ENCODE data around the gene TGIF2.

DNA sequence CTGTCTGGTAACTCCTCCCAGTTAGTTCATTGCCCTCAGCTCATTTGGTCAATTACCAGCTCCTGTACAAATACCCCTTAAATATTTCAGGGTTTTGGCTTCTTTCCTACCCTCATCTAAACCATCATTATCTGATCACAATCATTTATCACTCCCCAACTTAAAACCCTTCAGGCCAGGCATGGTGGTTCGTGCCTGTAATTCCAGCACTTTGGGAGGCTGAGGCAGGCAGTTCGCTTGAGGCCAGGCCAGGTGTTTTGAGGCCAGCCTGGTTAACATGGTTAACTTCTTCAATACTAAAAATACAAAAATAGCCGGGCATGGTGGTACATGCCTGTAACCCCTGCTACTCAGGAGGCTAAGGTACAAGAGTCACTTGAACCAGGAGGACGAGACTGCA, 9.4 kb downstream of the TGIF2 start:
- TF ChIP-seq, protein P1, sequence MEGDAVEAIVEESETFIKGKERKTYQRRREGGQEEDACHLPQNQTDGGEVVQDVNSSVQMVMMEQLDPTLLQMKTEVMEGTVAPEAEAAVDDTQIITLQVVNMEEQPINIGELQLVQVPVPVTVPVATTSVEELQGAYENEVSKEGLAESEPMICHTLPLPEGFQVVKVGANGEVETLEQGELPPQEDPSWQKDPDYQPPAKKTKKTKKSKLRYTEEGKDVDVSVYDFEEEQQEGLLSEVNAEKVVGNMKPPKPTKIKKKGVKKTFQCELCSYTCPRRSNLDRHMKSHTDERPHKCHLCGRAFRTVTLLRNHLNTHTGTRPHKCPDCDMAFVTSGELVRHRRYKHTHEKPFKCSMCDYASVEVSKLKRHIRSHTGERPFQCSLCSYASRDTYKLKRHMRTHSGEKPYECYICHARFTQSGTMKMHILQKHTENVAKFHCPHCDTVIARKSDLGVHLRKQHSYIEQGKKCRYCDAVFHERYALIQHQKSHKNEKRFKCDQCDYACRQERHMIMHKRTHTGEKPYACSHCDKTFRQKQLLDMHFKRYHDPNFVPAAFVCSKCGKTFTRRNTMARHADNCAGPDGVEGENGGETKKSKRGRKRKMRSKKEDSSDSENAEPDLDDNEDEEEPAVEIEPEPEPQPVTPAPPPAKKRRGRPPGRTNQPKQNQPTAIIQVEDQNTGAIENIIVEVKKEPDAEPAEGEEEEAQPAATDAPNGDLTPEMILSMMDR (optimal IDR thresholded peaks at IDR 0.05 in 1 of 3, IDR thresholded peaks at IDR 0.05 in 1 of 3, conservative IDR thresholded peaks at IDR 0.05 in 1 of 3; ENCODE audit: extremely low read depth in 1 of 3, insufficient read depth in 2 of 3, low read length in 3 of 3), result no peak
- TF ChIP-seq EZH2 (IDR thresholded peaks at IDR 0.05; ENCODE audit: low read length), result no peak

Measured in keratinocyte (primary cell).